LNCAP (cell line): ENCODE data around the gene TMEM237.

Source experiments
- TF ChIP-seq, protein P1 (sequence below): fragments of 450-650 bp; IDR thresholded peaks from 2 replicates; pipeline ENCODE4 v1.5.1; 2017; ENCODE audit warnings: mild to moderate bottlenecking

Gene TMEM237

DNA sequence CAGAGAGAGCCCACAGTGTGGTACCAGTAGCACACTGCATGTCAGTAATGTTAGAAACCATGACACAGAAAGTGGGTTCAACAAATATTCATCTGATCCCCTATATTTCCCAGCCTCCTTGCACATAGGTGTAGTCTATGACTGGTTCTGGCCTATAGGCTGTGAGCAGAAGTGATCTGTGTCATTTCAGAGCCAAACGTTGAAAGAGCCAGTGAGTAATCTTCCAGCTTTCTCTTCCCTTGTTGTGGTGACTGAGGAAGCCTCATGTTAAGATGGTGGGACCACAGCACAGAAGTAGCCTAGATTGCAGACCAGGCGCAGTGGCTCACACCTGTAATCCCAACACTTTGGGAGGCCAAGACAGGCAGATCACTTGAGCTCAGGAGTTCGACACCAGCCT lies 4.1 kb downstream of the TMEM237 start:
- TF ChIP-seq, protein P1, sequence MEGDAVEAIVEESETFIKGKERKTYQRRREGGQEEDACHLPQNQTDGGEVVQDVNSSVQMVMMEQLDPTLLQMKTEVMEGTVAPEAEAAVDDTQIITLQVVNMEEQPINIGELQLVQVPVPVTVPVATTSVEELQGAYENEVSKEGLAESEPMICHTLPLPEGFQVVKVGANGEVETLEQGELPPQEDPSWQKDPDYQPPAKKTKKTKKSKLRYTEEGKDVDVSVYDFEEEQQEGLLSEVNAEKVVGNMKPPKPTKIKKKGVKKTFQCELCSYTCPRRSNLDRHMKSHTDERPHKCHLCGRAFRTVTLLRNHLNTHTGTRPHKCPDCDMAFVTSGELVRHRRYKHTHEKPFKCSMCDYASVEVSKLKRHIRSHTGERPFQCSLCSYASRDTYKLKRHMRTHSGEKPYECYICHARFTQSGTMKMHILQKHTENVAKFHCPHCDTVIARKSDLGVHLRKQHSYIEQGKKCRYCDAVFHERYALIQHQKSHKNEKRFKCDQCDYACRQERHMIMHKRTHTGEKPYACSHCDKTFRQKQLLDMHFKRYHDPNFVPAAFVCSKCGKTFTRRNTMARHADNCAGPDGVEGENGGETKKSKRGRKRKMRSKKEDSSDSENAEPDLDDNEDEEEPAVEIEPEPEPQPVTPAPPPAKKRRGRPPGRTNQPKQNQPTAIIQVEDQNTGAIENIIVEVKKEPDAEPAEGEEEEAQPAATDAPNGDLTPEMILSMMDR: no peak

DNA sequence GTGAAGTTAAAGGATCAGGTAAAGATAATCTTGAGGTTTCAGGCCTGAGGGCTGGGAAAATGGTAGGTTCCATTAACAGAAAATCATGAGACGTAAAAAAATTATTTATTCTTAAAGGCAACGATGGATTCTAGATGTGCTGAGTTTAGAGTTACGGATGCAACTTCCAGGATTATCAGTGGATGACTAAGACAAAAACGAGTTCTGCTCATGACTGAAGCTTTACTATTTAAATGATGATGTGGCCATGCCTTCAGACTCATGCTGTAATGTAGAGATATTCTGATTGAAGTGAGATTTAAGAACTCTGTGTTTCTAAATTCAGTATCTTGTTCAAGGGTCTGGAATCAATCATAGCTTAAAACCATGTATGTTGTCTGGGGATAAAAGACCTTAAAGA lies 5.0 kb downstream of the TMEM237 start:
- TF ChIP-seq, protein P1: no peak

DNA sequence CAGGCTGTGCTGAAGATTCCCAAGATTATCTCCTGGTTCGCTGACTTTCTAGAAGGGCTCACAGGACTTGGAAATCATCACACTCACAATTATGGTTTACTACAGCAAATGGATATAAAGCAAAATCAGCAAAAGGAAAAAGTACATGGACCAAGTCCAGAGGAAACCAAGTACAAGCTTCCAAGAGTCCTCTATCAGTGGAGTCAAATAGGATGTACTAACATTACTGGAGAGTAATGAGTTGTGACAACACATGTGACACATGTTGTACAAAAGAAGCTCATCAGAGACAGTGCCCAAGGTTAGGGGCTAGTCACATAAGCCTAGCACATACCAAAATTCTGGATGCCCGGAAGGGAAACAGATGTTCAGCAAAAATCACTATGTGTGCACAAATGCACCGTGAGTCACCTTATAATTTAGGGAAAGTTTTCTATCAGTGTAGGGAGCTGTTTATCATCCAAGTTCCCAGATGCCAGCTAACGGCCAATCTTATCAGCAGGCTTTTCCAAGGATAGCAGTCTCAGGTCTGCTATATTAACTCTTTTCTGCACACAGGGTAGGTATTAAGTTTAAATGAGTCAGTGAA lies 9.5 kb downstream of the TMEM237 start:
- TF ChIP-seq, protein P1: no peak

DNA sequence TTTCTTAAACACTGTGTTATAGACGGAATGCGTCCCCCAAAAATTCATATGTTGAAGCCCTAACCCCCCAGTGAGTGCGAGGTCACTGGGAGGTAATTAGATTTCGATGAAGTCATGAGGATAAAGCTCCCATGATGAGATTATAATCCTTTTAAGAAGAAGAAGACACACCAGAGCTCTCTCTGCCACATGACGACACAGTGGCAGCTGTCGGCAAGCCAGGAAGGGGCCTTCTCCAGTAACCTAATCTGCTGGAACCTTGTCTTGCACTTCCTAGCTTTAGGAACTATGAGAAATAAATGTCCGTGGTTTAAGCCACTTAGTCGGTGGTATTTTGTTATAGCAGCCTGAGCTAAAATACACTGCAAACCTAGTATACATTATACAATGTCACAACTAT lies 12.3 kb downstream of the TMEM237 start:
- TF ChIP-seq, protein P1: no peak

DNA sequence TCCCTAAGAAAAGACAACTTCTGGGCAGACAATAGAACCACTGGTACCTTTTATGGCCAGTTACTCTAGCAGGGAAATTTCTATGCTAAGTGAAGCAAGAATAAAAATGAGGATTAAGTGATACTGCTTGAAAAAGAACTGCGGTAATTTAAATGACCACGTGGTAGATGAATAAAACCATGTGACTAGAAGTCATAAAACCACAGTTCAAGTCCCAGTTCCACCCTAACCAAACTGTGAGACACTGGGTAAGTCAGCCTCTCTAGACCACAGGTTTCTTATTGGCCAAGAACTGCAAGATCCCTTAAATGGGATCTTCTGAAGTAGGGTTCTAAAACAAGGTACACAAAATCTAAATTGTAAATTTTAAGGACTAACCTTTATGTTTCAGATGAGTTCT lies 12.7 kb downstream of the TMEM237 start:
- TF ChIP-seq, protein P1: no peak

DNA sequence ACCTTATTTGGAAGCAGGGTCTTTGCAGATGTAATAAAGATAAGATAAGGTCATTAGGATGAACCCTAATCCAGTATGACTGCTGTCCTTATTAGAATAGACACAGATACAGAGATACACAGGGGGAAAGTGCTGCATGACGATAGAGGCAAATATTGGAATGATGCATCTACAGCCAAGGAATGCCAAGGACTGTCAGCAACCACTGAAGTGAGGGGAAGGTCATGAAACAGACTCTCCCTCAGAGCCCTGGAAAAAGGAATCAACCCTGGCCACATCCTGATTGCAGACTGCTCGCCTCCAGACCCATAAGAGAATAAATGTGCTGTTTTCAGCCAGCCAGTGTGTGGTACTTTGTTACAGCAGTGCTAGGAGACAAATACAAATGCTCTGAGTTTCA lies 14.8 kb downstream of the TMEM237 start:
- TF ChIP-seq, protein P1: no peak

DNA sequence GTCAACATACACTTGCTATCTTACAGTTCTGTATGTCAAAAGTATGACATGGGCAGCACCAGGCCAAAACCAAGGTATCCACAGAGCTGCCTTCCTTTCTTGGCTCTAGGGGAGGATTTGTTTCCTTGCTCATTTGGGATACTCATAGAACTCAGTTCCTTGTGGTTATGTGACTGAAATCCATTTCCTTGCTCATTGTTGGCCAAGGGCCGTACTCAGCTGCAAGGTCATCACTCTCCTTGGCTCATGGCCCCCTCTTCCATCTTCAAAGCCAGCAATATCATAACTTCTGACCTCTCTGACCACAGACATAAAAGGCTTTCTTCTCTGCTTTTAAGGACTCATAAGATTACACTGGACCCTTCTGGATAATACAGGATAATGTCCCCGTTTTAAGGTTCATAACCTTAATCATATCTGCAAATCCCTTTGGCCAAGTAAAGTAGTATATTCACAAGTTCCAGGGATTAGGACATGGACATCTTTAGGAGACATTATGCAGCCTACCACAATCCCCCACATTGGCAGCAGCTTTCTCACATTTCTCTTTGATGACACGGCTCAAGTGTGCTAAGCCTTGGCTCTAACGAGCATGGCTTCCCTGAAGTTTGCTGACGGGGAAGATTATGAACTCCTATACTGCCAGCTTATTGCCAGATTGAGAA lies 20.9 kb downstream of the TMEM237 start:
- TF ChIP-seq, protein P1: no peak
